GM12892 (cell line): Measurements from ENCODE around the gene GADD45A.

ENCODE experiments used
- DNase-seq: peaks from one replicate; pipeline ENCODE4 v3.0.0; 2011; ENCODE audit not compliant: insufficient read length
- FAIRE-seq: peaks from 2 replicates; lab custom pipeline; 2011; peaks lifted over from hg19 to GRCh38; lab: Jason Lieb, UNC
- POLR2A ChIP-seq: IDR thresholded peaks from 2 replicates; pipeline ENCODE4 v1.6.1; 2011; ENCODE audit warnings: low read depth, low read length, control low read depth
- POLR2AphosphoS5 ChIP-seq: IDR thresholded peaks from 2 replicates; pipeline ENCODE4 v1.6.1; 2011; ENCODE audit warnings: low read depth, low read length, control low read depth
- TAF1 ChIP-seq: IDR thresholded peaks from 2 replicates; pipeline ENCODE4 v1.6.1; 2011; ENCODE audit warnings: low read depth, mild to moderate bottlenecking, control low read depth, low read length, borderline replicate concordance

Gene GADD45A

DNA sequence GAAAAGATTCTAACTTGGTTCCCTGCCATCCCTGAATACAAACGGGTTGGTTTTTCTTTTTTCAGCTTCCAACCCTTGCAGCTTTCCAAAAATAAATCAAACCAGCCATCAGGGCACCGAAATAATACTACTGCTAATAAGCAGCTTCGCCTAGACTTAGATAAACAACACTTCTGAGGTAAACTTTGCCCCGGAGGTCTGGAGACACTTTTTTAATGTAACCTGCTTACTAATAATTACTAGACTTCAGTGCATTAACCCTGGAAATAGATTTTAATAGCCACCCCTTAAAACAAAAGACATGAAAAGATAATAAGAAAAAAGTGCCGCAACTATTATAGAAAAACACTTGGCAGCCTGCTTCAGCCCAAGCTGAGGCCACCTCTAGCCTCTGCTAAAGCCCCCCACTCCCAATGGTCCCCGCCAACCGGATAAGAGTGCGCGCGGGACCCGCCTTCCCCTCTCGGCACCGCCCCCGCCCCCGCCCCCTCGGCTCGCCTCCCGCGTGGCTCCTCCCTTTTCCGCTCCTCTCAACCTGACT is 405 bp upstream of the GADD45A start:
- FAIRE-seq (peak; percentile 94), DNase-seq (no peak)
- no peak for TF ChIP-seq TAF1
- TF ChIP-seq POLR2AphosphoS5: no peak
- no peak for TF ChIP-seq POLR2A

DNA sequence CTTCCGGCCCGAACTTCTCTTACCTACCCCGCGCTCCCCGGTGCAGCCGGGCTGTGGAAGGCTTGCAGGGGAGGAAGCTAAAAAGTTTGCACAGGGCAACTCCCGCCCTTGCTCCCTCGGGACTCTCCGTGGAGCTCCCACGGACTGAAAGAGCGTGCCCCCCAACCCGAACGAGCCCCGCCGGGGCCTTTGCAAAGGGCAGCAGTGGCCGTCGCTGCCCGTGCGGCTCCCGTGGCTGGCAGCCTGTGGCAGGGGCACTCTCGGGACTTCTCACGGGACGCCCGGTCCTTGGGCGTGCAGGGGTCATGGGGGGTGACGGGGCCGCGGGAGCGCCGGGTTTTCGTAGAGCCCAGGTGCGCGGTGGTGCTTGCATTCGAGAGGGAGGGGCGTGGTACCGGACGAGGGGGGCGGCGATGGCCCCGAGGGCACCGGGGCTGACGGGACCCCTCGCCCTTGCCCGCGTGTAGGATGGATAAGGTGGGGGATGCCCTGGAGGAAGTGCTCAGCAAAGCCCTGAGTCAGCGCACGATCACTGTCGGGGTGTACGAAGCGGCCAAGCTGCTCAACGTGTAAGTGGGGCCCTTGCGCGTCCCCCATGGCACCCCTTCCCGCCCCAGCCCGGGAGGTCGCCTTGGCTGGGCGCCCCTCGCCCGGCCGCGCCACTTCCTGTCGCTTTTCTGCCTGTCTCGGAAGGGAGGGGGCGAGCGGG is 711 bp downstream of the GADD45A start:
- peak; percentile 78 for FAIRE-seq
- TF ChIP-seq TAF1 (no peak), POLR2AphosphoS5 (peak; percentile 11; the same call in 1 of the 2 replicates)
- no peak for DNase-seq

DNA sequence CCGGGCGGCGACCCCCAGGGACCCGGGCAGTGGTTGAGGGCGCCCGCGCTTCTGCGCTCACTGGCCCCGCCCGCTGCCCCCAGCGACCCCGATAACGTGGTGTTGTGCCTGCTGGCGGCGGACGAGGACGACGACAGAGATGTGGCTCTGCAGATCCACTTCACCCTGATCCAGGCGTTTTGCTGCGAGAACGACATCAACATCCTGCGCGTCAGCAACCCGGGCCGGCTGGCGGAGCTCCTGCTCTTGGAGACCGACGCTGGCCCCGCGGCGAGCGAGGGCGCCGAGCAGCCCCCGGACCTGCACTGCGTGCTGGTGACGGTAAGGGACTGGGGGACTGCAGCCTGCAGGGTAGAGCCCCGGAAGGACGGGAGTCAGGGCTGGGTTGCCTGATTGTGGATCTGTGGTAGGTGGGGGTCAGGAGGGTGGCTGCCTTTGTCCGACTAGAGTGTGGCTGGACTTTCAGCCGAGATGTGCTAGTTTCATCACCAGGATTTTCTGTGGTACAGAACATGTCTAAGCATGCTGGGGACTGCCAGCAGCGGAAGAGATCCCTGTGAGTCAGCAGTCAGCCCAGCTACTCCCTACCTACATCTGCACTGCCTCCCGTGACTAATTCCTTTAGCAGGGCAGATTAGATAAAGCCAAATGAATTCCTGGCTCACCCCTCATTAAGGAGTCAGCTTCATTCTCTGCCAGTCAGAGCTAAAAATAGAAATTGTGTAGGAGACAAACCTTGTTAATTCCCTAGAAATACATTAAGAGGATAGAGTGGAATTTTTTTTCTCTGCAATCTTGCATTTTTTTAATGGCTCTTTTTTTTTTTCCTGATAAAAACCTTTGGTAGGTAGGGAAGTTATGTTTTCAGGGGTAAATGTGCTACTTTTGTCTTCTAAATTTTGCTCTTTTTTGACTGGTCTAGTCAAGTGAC is 1.5 kb downstream of the GADD45A start:
- DNase-seq (peak; percentile 34), FAIRE-seq (peak; percentile 86)
- TF ChIP-seq POLR2AphosphoS5 (peak; percentile 53), POLR2A (peak; percentile 77), TAF1 (no peak)

DNA sequence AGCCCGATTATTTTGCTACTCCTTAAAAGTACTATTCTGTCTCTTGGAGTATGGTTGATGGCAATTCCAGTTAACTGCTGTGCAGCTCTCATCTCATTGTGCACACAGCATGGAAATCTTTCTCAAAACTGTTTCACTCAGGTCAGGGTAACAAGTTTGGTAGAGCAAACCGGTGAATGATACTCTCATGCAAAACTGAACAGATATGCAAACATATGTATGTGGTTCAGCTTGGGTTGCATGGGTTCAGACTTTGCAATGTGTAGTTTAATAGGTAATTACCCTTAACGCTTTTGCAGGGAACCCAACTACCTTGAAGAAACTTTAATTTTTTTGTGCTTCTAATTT is 2.2 kb downstream of the GADD45A start:
- DNase-seq: no peak
- peak; percentile 24 for FAIRE-seq
- TF ChIP-seq POLR2A: no peak
- TF ChIP-seq TAF1: no peak
- TF ChIP-seq POLR2AphosphoS5: no peak

DNA sequence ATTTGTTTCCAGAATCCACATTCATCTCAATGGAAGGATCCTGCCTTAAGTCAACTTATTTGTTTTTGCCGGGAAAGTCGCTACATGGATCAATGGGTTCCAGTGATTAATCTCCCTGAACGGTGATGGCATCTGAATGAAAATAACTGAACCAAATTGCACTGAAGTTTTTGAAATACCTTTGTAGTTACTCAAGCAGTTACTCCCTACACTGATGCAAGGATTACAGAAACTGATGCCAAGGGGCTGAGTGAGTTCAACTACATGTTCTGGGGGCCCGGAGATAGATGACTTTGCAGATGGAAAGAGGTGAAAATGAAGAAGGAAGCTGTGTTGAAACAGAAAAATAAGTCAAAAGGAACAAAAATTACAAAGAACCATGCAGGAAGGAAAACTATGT is 2.6 kb downstream of the GADD45A start:
- DNase-seq: no peak
- TF ChIP-seq TAF1: no peak
- no peak for TF ChIP-seq POLR2A
- TF ChIP-seq POLR2AphosphoS5: no peak
- no peak for FAIRE-seq

DNA sequence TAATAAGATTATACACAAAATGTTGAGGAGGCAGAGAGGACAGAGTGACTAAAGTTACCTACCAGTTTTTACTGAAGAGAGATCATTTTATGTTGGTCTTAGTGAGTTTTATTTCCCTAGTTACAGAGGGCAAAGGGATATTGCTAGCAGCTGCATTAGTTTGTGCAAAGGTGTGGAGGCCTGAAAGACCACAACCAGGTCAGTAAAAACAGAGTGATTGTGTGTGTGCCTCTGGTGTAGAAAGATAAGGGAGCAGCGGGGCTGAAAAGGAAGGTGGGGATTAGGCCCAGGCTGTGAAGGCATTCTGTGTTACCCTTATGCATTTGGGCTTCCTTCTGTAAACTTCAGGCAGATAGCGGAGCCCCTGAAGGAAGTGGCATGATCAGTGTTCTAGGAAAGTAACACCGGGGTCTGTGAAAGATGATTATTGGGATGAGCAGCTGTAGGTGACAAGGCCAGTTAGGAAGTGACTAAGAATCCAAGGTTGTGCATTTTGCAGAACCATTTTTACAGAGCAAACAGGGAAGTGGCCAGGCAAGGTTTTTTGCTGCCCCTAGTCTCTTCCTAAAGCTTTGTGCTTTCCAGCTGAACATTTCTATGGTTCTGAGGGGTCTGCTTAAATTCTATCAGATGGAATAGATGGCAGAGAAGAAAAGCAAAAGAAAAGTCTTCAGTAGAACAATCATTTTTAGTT is 3.7 kb downstream of the GADD45A start:
- TF ChIP-seq POLR2AphosphoS5 (no peak; the same call in 1 of the 2 replicates), POLR2A (peak; percentile 42; the same call in 1 of the 2 replicates)
- no peak for FAIRE-seq
- DNase-seq: no peak

DNA sequence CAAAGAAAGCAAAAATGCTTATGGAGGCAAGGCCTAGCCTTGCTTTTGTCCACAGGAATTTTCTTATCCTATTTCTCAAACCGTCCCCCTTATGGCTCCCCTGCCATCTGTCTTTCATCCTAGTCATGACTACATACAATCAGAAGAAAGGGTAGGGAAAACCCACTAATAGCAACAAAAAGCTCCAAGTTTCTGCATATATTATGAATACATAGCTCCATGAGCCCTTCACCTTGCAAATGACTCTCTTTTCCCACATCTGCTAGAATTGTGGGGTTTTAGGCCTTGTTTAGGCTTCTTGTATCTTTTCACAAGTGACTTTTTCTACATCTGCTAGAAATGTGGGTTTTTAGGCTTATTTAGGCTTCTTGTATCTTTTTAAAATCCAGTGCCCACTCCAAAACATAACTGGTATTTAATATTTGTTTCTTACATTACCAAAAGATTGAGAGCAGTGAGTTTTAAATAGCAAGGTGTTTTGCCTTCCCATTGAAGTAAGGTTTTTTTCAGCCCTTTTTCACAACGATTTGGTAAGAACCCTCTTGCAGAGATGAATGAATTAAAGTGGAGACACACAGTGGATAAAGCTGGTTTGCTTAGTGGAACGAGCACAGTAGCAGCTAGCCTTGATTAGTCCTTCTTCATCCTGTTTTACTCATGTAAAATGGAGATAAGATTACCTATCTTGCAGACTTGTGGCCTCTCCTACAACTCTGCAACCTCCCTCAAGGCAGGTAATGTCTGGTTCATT is 4.4 kb downstream of the GADD45A start:
- TF ChIP-seq POLR2AphosphoS5: no peak
- TF ChIP-seq TAF1: no peak
- no peak for DNase-seq
- no peak for FAIRE-seq

DNA sequence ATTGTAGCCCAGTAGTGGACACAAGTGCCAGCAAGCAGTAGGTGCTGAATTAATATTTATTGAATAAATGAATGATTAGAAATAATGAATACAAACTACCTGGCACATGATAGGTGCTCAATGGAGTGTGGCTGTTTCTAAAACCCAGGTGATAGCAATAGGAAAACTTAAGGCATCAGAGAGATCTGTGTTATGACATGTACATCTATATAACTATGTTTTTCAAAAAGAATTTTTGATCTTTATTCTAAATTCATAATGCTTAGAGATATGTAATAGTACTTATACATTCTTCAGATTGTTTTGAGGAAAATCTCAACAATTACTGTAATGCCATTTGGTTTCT is 5.0 kb downstream of the GADD45A start:
- TF ChIP-seq TAF1: no peak
- TF ChIP-seq POLR2AphosphoS5: no peak
- no peak for TF ChIP-seq POLR2A
- no peak for DNase-seq
- FAIRE-seq: no peak

DNA sequence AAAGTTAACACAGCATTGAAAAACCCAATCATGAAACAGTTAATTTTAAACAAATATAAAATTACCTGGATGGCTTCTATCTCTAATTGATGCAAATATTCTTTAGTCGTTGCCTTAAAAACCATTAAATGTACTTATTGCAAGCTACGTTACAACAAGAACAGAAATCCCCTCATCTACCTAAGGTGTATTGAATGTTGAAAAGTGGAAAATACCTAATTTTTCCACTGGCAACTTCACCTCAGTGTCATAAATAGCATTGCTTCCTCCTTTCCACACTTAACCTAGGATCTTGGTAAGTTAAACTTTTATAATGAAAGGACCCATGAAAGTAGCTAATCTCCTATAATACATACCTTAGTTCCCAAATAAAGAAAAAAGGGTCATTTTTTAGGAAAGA is 5.4 kb downstream of the GADD45A start:
- FAIRE-seq: no peak
- DNase-seq: no peak
- TF ChIP-seq POLR2AphosphoS5: no peak
- TF ChIP-seq TAF1: no peak
- no peak for TF ChIP-seq POLR2A

DNA sequence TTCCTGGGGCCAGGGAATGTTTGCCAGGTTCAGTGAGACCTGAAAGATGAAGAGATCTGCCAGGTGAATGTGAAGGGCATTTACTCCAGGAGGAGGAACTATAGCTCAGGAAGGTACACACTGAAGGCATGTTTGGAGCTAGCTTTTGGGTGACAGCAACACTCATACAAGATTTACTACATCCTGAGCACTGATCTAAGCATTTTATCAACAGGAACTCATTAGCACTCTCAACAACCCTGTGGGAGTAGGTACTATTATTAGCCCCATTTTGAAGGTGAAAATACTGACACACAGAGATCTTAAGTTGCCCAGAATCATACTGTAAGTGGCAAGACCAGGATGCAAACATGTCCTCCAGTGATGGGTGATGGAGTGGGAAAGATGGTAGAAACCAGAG is 6.7 kb downstream of the GADD45A start:
- DNase-seq (no peak), FAIRE-seq (no peak)
- TF ChIP-seq TAF1 (no peak), POLR2A (no peak), POLR2AphosphoS5 (no peak)

DNA sequence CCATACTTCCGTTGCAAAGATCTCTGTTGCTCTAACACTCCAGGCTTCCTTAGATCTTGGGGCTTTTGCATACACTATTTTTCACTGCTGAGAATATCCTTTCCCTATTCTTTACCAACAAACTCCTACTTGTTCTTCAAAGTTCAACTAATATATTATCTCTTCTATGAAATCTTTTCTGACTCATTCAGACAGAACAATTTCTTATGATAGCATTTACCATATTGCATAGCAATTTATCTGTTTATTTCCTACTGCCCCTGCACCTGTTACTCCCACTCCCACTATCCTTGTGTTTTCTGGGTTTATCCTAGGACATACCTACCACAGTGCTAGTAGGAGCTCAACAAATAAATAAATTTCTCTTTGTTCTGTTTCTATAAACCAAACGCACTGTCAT is 11.0 kb downstream of the GADD45A start:
- no peak for TF ChIP-seq POLR2A
- TF ChIP-seq TAF1: no peak
- no peak for TF ChIP-seq POLR2AphosphoS5
- FAIRE-seq: no peak

More for the DNA sequence above, 11.0 kb downstream of the GADD45A start:
- DNase-seq: no peak
